ENCODE data around the gene STAT4.
A peak's percentile ranks its signal among the peaks of the same experiment; 100 is the strongest.

Gene STAT4

GRCh38 chr2:191039616-191040015, 111.2 kb downstream of the STAT4 start:
- DNase-seq = no peak

GRCh38 chr2:191038741-191039140, 112.1 kb downstream of the STAT4 start:
- no peak for DNase-seq

GRCh38 chr2:191038241-191038725, 112.5 kb downstream of the STAT4 start:
- DNase-seq = no peak

GRCh38 chr2:191037351-191037750, 113.4 kb downstream of the STAT4 start:
- no peak for DNase-seq

DNA sequence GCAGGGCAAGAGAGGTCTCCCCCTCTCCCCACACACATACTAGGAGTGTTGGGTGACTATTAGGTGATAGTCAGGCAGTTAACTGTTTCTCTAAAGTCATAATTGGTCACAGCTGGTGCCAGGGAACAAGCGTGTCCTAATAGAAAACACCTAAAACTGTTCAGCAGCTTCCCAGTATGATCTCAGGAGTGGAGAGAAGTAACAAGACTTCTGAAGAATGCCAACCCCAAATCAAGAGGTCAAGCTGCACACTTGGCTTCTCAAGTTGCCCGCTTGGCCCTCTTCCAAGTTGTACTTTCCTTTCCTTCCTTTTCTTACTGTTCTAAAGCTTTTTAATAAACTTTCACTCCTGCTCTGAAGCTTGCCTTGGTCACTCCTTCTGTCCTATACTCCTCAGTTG, 114.4 kb downstream of the STAT4 start:
- DNase-seq = no peak

DNA sequence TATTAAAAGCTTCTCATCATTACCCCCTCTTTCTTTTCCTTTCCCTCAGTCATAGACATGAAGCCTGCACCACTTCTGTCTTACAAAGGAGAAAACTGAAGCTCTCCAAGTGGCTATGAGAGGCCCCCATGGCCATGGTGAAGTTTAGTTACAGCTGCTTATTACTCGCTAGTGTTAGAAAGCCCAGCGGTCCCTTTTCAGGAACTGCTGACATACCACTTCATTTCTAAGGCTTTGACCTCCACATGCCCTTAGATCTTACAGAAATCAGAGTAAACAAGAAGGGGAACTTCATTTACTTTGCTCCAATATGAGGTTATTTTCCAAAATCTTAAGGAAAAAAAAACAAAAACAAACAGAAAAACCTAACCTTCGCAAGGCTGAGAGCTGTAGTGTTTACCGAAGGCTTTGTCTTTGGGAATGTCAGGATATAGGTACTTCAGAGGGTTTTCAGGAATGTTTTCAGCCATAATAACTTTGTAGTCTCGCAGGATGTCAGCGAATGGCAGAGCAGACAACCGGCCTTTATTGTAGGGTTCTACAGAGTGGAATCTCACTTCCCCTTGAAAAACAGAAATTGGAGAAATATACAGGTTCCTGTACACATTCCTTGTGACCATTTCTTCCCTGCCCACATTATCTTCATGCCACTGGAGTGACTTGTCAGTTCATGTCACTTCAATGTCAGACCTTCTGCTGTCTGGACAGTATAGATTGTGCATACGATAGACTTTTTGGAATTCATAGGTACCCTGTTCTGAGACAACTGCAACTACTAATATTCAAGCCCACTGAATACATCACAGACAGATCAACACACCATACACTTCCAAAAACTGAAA, 118.0 kb downstream of the STAT4 start:
- no peak for DNase-seq

DNA sequence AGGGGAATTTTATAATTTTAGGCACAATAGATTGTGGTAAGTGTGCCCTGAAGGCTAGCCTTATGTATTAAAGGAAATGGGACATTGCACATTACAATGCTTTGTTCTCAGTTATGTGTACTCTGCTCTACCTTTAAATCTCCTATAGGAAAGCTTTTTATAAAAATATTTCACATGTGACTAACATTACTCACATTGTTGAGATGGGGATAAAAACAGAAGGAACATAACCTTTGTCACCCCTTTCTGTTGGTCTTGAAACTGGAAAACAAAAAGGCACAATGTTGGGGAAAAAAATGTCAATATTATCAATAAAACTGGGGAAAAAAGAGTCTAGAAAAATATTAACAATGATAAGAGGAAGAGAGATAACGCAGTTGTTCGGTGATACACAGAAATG, 119.5 kb downstream of the STAT4 start:
- no peak for DNase-seq

DNA sequence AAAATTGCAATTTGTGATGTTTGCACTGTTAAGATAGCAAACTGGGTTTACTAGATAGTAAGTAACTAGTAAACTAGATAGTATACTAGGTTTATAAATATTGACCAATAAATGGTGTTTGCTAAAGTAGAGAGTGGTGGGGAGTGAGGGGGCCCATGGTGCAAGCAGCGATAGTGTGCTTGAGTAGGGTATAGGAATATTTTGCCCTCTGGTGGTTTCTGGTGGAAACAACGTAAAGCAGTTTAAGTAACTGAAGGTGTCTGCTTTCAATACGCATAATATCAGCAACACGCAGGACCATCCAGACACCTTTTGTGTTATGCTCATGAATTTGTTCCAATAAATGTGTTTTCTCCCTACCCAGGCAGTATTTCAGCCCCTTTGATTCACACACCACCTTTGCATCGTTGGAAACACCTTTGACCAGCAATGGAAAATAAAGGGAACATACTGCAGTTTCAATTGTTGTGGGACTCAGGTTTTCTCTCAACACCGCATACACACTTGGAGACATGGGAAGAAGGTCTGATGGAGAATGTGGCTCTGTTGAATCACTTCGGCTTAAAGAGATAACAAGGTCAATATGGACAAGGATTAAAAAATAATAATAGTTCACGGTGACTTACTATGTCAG, 120.2 kb downstream of the STAT4 start:
- DNase-seq = no peak

- DNase-seq = no peak
Observed at GRCh38 chr2:191029280-191029950, 121.4 kb downstream of the STAT4 start.

- DNase-seq = no peak
Observed at GRCh38 chr2:191026377-191026776, 124.4 kb downstream of the STAT4 start.

- DNase-seq = no peak
Observed at GRCh38 chr2:191025135-191025534, 125.7 kb downstream of the STAT4 start.

- no peak for DNase-seq
Observed at GRCh38 chr2:191023235-191023679, 127.5 kb downstream of the STAT4 start.

GRCh38 chr2:191020742-191021381, 129.9 kb downstream of the STAT4 start:
- DNase-seq = no peak

- peak; percentile 97 for DNase-seq
Observed at GRCh38 chr2:191020221-191020741, 130.5 kb downstream of the STAT4 start.

GRCh38 chr2:191019376-191019775, 131.4 kb downstream of the STAT4 start:
- no peak for DNase-seq

- DNase-seq = no peak
Observed at GRCh38 chr2:191018643-191019119, 132.1 kb downstream of the STAT4 start.

DNA sequence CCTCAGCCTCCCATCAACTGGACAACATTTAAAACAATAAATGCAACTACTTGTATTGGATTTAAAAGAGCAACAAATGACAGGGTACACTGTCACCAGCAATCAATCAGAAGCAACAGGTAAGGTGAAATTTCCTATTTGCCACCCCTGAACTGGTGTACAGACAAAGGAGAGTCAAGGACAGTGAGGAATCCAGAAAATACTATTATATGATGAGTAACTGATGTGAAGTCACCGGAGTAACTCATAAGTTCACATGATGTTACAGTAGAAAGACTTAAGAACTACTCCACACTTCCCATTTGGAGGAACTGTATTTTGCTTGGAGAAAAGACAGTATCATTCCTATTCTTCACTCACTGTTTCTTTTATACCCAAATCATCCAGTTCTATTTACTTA, 132.7 kb downstream of the STAT4 start:
- DNase-seq = no peak

DNA sequence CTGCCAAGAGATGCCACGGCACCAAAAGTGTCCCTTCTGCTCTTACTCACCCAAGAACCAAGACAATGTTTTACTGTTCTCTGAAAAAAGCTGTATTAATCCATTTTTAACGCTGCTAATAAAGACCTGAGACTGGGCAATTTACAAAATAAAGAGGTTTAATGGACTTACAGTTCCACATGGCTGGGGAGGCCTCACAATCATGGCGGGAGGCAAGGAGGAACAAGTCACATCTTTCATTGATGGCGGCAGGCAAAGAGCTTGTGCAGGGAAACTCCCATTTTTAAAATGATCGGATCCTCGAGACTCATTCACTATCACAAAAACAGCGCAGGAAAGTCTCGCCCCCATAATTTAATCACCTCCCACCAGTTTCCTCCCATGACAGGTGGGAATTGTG, 135.0 kb downstream of the STAT4 start:
- no peak for DNase-seq

GRCh38 chr2:191015239-191015638, 135.6 kb downstream of the STAT4 start:
- no peak for DNase-seq

- DNase-seq = no peak
Observed at GRCh38 chr2:191014653-191015020, 136.2 kb downstream of the STAT4 start.

DNA sequence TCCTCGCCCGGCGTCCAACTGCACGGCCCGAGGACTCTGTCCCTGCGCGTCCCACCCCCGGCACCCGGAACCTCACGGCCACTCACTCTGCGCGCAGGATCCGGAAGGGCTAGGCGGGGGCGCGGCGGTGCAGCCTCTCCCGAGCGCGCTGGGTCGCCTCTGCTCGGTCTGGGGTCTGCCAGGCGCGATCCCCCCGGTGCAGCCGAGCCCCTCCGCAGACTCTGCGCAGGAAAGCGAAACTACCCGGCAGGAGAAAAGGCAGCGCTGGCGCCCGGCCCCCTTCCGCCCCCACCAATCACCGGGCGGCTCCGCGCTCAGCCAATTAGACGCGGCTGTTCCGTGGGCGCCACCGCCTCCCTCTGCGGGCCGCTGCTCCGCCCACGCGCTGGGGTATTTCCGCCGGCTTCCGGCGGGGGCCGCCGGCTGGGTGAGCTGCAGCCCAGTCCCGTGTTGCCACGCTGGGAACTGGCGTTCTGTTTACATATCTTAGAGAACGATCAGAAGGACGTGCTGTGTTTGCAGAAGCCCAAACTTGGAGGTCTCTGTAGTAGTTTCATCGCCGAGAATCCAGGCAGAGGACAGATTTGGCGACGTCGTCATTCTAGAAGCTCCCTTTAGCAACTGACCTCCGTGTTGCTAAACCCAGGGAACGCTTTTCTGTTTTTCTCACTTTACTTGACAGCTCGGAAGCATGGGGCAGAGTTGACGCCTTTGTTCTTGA, 136.7 kb downstream of the STAT4 start, which contains the start of gene STAT1:
TSS of gene STAT1 (minus strand) at position 240 of the 721 bp plus-strand sequence. CDS start 4,168 bp downstream, outside the sequence.
- peak; percentile 96 for DNase-seq

DNA sequence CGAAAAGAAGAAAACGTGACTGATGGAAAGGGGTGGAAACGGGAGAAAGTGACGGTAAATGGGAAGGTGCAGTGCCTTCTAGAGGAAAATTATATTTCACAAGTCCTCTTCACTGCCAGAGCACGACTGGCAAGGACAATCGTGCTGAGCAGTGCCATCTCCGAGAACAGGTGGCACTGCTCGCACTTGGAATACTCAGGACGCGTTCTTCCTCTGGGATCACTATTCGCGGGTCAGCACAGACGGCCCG, 137.2 kb downstream of the STAT4 start:
- no peak for DNase-seq

Measured in femur (tissue), 1 donor.